22Rv1 (cell line): ENCODE results near the gene GSTP1.

Experiments used
- ZFX ChIP-seq: fragments of 450-650 bp; IDR thresholded peaks from 2 replicates; pipeline ENCODE4 v1.6.1; 2017; ENCODE audit warnings: antibody characterized with exemption, borderline replicate concordance
- TF ChIP-seq, protein P1 (sequence below): fragments of 450-650 bp; IDR thresholded peaks from 2 replicates; pipeline ENCODE4 v1.5.1; 2017; ENCODE audit warnings: mild to moderate bottlenecking

DNA sequence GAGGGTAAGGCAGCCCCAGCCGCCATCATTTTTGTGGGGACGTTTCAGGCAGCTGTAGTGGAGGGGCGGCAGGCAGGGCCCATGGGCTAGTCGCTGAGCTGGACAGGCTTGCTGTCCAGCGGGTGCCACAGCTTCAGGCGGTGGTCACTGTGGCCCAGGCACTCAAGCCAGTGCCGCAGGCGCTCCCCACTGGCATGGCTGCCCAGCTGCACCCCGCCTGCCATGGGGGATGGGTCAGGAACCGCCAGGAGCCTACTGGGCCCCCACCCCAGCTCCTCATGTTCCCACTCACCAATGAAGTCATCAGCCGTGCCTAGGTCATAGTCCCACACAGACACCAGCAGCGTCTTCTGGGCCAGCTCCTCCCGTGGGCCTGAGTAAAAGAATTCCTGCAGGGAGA, 29.1 kb downstream of the GSTP1 start:
- TF ChIP-seq, protein P1, sequence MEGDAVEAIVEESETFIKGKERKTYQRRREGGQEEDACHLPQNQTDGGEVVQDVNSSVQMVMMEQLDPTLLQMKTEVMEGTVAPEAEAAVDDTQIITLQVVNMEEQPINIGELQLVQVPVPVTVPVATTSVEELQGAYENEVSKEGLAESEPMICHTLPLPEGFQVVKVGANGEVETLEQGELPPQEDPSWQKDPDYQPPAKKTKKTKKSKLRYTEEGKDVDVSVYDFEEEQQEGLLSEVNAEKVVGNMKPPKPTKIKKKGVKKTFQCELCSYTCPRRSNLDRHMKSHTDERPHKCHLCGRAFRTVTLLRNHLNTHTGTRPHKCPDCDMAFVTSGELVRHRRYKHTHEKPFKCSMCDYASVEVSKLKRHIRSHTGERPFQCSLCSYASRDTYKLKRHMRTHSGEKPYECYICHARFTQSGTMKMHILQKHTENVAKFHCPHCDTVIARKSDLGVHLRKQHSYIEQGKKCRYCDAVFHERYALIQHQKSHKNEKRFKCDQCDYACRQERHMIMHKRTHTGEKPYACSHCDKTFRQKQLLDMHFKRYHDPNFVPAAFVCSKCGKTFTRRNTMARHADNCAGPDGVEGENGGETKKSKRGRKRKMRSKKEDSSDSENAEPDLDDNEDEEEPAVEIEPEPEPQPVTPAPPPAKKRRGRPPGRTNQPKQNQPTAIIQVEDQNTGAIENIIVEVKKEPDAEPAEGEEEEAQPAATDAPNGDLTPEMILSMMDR = no peak
- no peak for TF ChIP-seq ZFX
